HCT116 (cell line): ENCODE results near the gene SYMPK. TPM values are rescaled to one million over a fixed set of nuclear protein-coding genes. Genes with fewer than 3 reads are reported as not detected.

Experiments used
- ATAC-seq: fragments of 200-7000 bp; cut with Tn5 transposase; 2 replicates; pipeline ENCODE4 v1.9.1; 2020; ENCODE audit warnings: mild to moderate bottlenecking, moderate library complexity
- BruUV-seq: library from RNA; stranded (reverse); fragments of 400-500 nt; replicated peaks from 2 replicates; lab custom pipeline; 2021; lab: Mats Ljungman, UMichigan
- CTCF ChIA-PET: fragments of 300-600 bp; sonication (Branson Sonifier 250); formaldehyde crosslinking; loops from one replicate; lab custom pipeline; 2021; ENCODE audit warnings: antibody characterized with exemption; lab: Charles Lee
- POLR2A ChIA-PET: fragments of 300-600, 350-600 bp; sonication (Branson Sonifier 250); formaldehyde crosslinking; loops from one replicate; lab custom pipeline; 2021; ENCODE audit warnings: antibody characterized with exemption; lab: Charles Lee
- RAD21 ChIA-PET, 2 experiments: fragments of 300-600 bp; sonication (Branson Sonifier 250); formaldehyde crosslinking; loops; one replicate each; lab custom pipeline; 2023; ENCODE audit warnings: low total read pairs in 2 of 2; ENCODE audit not compliant: uncharacterized antibody in 2 of 2, unreplicated experiment in 2 of 2, low non-redundant PET in 1 of 2; lab: Charles Lee
- DNase-seq: peaks from one replicate; pipeline ENCODE4 v3.0.0-alpha.2; 2010; ENCODE audit warnings: low read depth, low spot score
- H2AFZ ChIP-seq: fragments of 200-600 bp; shearing (Covaris generic), sonication (generic); 2 replicates; pipeline ENCODE4 v1.6.1; 2017; ENCODE audit warnings: low read depth, mixed run types, mixed read lengths, antibody characterized with exemption, low read length; ENCODE audit not compliant: poor library complexity, severe bottlenecking
- H3K27ac ChIP-seq: 2 replicates; pipeline ENCODE4 v1.5.1; 2012; ENCODE audit warnings: low read depth, low read length
- H3K27me3 ChIP-seq: fragments of 200-600 bp; sonication (generic); 2 replicates; pipeline ENCODE4 v1.6.1; 2016; ENCODE audit warnings: mixed run types, low read length, mixed read lengths; ENCODE audit not compliant: insufficient read depth
- H3K36me3 ChIP-seq, 2 experiments: fragments of 200-500 bp in 1 of 2; fragments of 200-600 bp in 1 of 2; sonication (Bioruptor generic) in 1 of 2; sonication (generic) in 1 of 2; 2 replicates each; pipeline versions ENCODE4 v1.5.1 to v1.6.1; 2014 to 2016; ENCODE audit warnings: low read length in 2 of 2, inconsistent platforms in 1 of 2, mixed read lengths in 1 of 2, mixed run types in 1 of 2; ENCODE audit not compliant: insufficient read depth in 2 of 2, control insufficient read depth in 1 of 2
- H3K4me1 ChIP-seq, 2 experiments: fragments of 200-600 bp in 1 of 2; sonication (generic) in 1 of 2; 2 replicates each; pipeline versions ENCODE4 v1.5.1 to v1.6.1; 2012 to 2017; ENCODE audit warnings: low read length in 2 of 2, inconsistent platforms in 1 of 2, mild to moderate bottlenecking in 1 of 2, mixed read lengths in 1 of 2, mixed run types in 1 of 2, moderate library complexity in 1 of 2; ENCODE audit not compliant: insufficient read depth in 2 of 2, control insufficient read depth in 1 of 2
- H3K4me2 ChIP-seq: fragments of 200-600 bp; sonication (generic); 2 replicates; pipeline ENCODE4 v1.6.1; 2017; ENCODE audit warnings: mixed run types, low read length, mixed read lengths
- H3K4me3 ChIP-seq, 2 experiments: fragments of 200-600 bp in 1 of 2; sonication (generic) in 1 of 2; replicated peaks in 1 of 2; 2 replicates each; pipeline ENCODE4 v1.5.1; 2011 to 2016; ENCODE audit warnings: low read length in 2 of 2, control low read depth in 1 of 2, low read depth in 1 of 2, mild to moderate bottlenecking in 1 of 2, mixed read lengths in 1 of 2, mixed run types in 1 of 2
- H3K79me2 ChIP-seq: fragments of 200-600 bp; sonication (generic); 2 replicates; pipeline ENCODE4 v1.6.1; 2017; ENCODE audit warnings: mild to moderate bottlenecking, mixed run types, low read length, moderate library complexity, mixed read lengths; ENCODE audit not compliant: insufficient read depth
- H3K9ac ChIP-seq: fragments of 200-600 bp; sonication (generic); 2 replicates; pipeline ENCODE4 v1.6.1; 2016; ENCODE audit warnings: low read length, mixed read lengths
- H3K9me2 ChIP-seq: fragments of 200-600 bp; sonication (generic), shearing (Covaris generic); 2 replicates; pipeline ENCODE4 v1.6.1; 2017; ENCODE audit warnings: mixed run types, mild to moderate bottlenecking, moderate library complexity; ENCODE audit not compliant: insufficient read depth
- H3K9me3 ChIP-seq, 2 experiments: fragments of 200-500 bp in 1 of 2; fragments of 200-600 bp in 1 of 2; sonication (Bioruptor generic) in 1 of 2; sonication (generic) in 1 of 2; 2 replicates each; pipeline ENCODE4 v1.6.1; 2014 to 2017; ENCODE audit warnings: low read length in 2 of 2, mixed read lengths in 2 of 2, inconsistent platforms in 1 of 2, low read depth in 1 of 2, mild to moderate bottlenecking in 1 of 2, mixed run types in 1 of 2, moderate library complexity in 1 of 2; ENCODE audit not compliant: control insufficient read depth in 1 of 2, insufficient read depth in 1 of 2
- H4K20me1 ChIP-seq: fragments of 200-600 bp; sonication (generic), shearing (Covaris generic); 2 replicates; pipeline ENCODE4 v1.6.1; 2017; ENCODE audit warnings: mixed run types, mild to moderate bottlenecking, moderate library complexity; ENCODE audit not compliant: insufficient read depth
- CEBPB ChIP-seq: IDR thresholded peaks from 2 replicates; pipeline ENCODE4 v1.6.1; 2012; ENCODE audit warnings: low read depth
- REST ChIP-seq: IDR thresholded peaks from 2 replicates; pipeline ENCODE4 v1.6.1; 2012; ENCODE audit warnings: low read depth
- intact Hi-C: fragments of 100-400 bp; cut with micrococcal nuclease; formaldehyde crosslinking; loops from 2 replicates; pipeline ENCODE4 v1.10.0; 2022
- total RNA-seq: library from RNA; stranded (reverse); gene quantifications from one replicate; pipeline ENCODE4 v1.2.1, GENCODE V29; 2021; ENCODE audit not compliant: unreplicated experiment

Gene SYMPK
- total RNA-seq, 1 experiment from 2014 or later: 117 TPM

- TF ChIP-seq CEBPB: no peak
- Histone ChIP-seq H4K20me1 (no peaks in the 10 kb centered on the region), H3K9me3 (no peaks in the 10 kb centered on the region), H2AFZ (no peak overlapping the region), H3K4me2 (no peak overlapping the region), H3K79me2 (peaks cover 6% of the 10 kb centered on the region), H3K9me2 (no peaks in the 10 kb centered on the region), H3K36me3 (peaks cover 10 to 13% of the 10 kb centered on the region in 2 experiments; a peak in 3 of 4 replicates), H3K9ac (no peak overlapping the region), H3K27ac (no peak overlapping the region), H3K4me3 (no peak overlapping the region), H3K27me3 (no peaks in the 10 kb centered on the region), H3K4me1 (peaks cover 25 to 37% of the 10 kb centered on the region in 2 experiments)
- RAD21 ChIA-PET: no interaction called here
- DNase-seq (no peak), ATAC-seq (no peak)
- POLR2A ChIA-PET: no interaction called here
- CTCF ChIA-PET: no interaction called here
- no TSS peak for BruUV-seq
- intact Hi-C loops: no loop called here
Measured at GRCh38 chr19:45785781-45786532, 77.0 kb downstream of the SYMPK start.

GRCh38 chr19:45785097-45785496 is 77.8 kb downstream of the SYMPK start:
- H3K9me3 ChIP-seq: no peaks in the 10 kb centered on the region
- no peaks in the 10 kb centered on the region for H3K27me3 ChIP-seq
- H3K4me3 ChIP-seq: no peak overlapping the region
- no peaks in the 10 kb centered on the region; the same call in 1 of the 2 replicates for H3K79me2 ChIP-seq
- no peak overlapping the region for H3K9ac ChIP-seq
- no TSS peak for BruUV-seq
- no peak for ATAC-seq
- DNase-seq: no peak
- H3K27ac ChIP-seq: no peak overlapping the region
- TF ChIP-seq REST: no peak
- no peak overlapping the region for H2AFZ ChIP-seq
- RAD21 ChIA-PET: no interaction called here
- POLR2A ChIA-PET: no interaction called here
- CTCF ChIA-PET: no interaction called here
- no peak overlapping the region for H3K4me2 ChIP-seq
- peaks cover 7 to 13% of the 10 kb centered on the region in 2 experiments; a peak in 3 of 4 replicates for H3K36me3 ChIP-seq
- H3K4me1 ChIP-seq: peaks cover 33 to 42% of the 10 kb centered on the region in 2 experiments
- no peaks in the 10 kb centered on the region for H3K9me2 ChIP-seq
- intact Hi-C loops: no loop called here
- H4K20me1 ChIP-seq: no peaks in the 10 kb centered on the region
